ENCODE data around the gene KLF14. TPM values are rescaled to one million over a fixed set of nuclear protein-coding genes. Genes with fewer than 3 reads are reported as not detected.

KLF14 gene
- total and polyA plus RNA-seq, 2 of the 4 experiments (the other 2 are of a cell fraction) = 0.05 TPM; not detected in 1

DNA sequence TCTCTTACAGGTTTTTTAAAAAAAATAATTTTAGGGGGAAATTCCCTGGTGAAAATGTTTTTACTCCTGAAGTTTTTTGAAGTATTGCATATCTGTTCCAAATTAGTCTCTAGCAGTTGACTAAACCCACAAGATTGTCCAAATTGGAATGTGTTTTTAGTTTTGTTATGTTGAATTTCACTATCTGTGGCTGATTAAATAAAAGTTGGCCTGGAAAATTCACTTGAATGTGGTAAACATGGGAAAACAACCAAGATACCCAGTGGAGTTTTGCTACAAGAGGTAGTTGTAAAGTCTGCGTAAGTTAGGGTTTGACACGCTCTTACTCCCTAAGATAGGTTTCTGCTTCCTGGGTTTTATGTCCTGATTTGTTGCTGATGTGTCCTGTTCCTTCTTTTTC, 51.0 kb downstream of the KLF14 start:
- Histone ChIP-seq H4K8ac (ENCODE audit: low read depth in 2 of 2, low read length in 2 of 2) (no peak overlapping the region), H3K4me3 (ENCODE audit: insufficient read depth, low read depth, low read length) (no peak overlapping the region), H3K9me1 (ENCODE audit: insufficient read depth, low read length) (no peaks in the 10 kb centered on the region), H2BK15ac (ENCODE audit: low read depth, low read length) (no peak overlapping the region), H2BK20ac (ENCODE audit: low read depth, low read length) (no peak overlapping the region), H3K4me1 (ENCODE audit: control insufficient read depth, insufficient read depth, low read length) (no peaks in the 10 kb centered on the region), H2AFZ (replicated peaks; ENCODE audit: low read length, poor library complexity) (no peak overlapping the region), H2AK5ac (ENCODE audit: low read depth, low read length) (no peak overlapping the region), H4K91ac (ENCODE audit: insufficient read depth, low read depth, low read length) (no peak overlapping the region), H4K5ac (ENCODE audit: low read depth, low read length) (no peak overlapping the region), H2AK9ac (replicated peaks; ENCODE audit: low read depth, low read length, poor library complexity) (no peak overlapping the region), H3K23ac (ENCODE audit: low read depth, low read length) (no peak overlapping the region), H3K79me1 (ENCODE audit: low read depth in 1 of 2, low read length in 2 of 2) (no peaks in the 10 kb centered on the region), H3K18ac (ENCODE audit: low read depth, low read length) (no peak overlapping the region), H3K14ac (replicated peaks; ENCODE audit: low read depth, low read length) (no peak overlapping the region), H4K20me1 (ENCODE audit: insufficient read depth, low read length) (no peaks in the 10 kb centered on the region), H3K4me2 (ENCODE audit: low read depth, low read length) (no peak overlapping the region), H3K56ac (ENCODE audit: extremely low read depth, insufficient read depth, low read length) (no peak overlapping the region), H3K27me3 (ENCODE audit: control insufficient read depth, insufficient read depth, low read length) (peaks cover 17% of the 10 kb centered on the region), H3K9ac (ENCODE audit: low read depth, low read length) (no peak overlapping the region), H3K4ac (ENCODE audit: low read depth, low read length) (no peak overlapping the region), H3K9me3 (ENCODE audit: control insufficient read depth, insufficient read depth, low read length) (no peaks in the 10 kb centered on the region), H3K27ac (ENCODE audit: insufficient read depth, low read length) (no peak overlapping the region), H2BK5ac (ENCODE audit: low read depth, low read length, poor library complexity, severe bottlenecking) (no peak overlapping the region), H3K36me3 (ENCODE audit: control insufficient read depth, insufficient read depth, low read length) (no peaks in the 10 kb centered on the region), H2BK120ac (ENCODE audit: low read depth, low read length) (no peak overlapping the region)
- in situ Hi-C loops (cut with MboI; ENCODE audit: low sequenced_read_pairs) (no loop called here), intact Hi-C loops (cut with micrococcal nuclease) (no loop called here), dilution Hi-C loops (cut with HindIII; ENCODE audit: low sequenced_read_pairs, unreplicated experiment) (no loop called here)
- CTCF ChIA-PET = no interaction called here
- TF ChIP-seq FOS (IDR thresholded peaks at IDR 0.05; ENCODE audit: low read depth, low read length) (no peak), RAD21 (IDR thresholded peaks at IDR 0.05; ENCODE audit: low read length) (no peak), NFE2L2 (IDR thresholded peaks at IDR 0.05; ENCODE audit: low read depth, low read length) (no peak)
- TF ChIP-seq, protein P1, sequence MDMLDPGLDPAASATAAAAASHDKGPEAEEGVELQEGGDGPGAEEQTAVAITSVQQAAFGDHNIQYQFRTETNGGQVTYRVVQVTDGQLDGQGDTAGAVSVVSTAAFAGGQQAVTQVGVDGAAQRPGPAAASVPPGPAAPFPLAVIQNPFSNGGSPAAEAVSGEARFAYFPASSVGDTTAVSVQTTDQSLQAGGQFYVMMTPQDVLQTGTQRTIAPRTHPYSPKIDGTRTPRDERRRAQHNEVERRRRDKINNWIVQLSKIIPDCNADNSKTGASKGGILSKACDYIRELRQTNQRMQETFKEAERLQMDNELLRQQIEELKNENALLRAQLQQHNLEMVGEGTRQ (IDR thresholded peaks at IDR 0.05; ENCODE audit: low read depth, low read length) = no peak
- no CpG with 5 or more reads among the region's 2 CpGs for WGBS, 2 experiments (ENCODE audit: extremely low coverage in 2 of 2, insufficient read length in 1 of 2)
- POLR2A ChIA-PET (ENCODE audit: unreplicated experiment) = no interaction called here
- no TSS peak for BruUV-seq (replicated peaks)
- no peak for ATAC-seq (ENCODE audit: low read depth)
- no peak for DNase-seq

Other genes with a start within 250 kb of the KLF14 start
- 231 and 317 TPM in 2 replicates for gene MEST, start 242.1 kb downstream of the KLF14 start, total RNA-seq (2012; rRNA removed)
- 167 and 219 TPM in 2 replicates for gene MEST, start 242.1 kb downstream of the KLF14 start, polyA plus RNA-seq (2012; rRNA removed)
- gene COPG2, start 65.5 kb downstream of the KLF14 start, total RNA-seq (2012; rRNA removed) = 41.7 and 50.0 TPM in 2 replicates
- gene COPG2, start 65.5 kb downstream of the KLF14 start, polyA plus RNA-seq (2012; rRNA removed) = 15.3 and 18.1 TPM in 2 replicates
- not detected in 2 replicates for gene TSGA13, start 47.7 kb downstream of the KLF14 start, total RNA-seq (2012; rRNA removed)
- gene TSGA13, start 47.7 kb downstream of the KLF14 start, polyA plus RNA-seq (2012; rRNA removed) = not detected in 2 replicates